ENCODE results near the gene TRIO.

DNA sequence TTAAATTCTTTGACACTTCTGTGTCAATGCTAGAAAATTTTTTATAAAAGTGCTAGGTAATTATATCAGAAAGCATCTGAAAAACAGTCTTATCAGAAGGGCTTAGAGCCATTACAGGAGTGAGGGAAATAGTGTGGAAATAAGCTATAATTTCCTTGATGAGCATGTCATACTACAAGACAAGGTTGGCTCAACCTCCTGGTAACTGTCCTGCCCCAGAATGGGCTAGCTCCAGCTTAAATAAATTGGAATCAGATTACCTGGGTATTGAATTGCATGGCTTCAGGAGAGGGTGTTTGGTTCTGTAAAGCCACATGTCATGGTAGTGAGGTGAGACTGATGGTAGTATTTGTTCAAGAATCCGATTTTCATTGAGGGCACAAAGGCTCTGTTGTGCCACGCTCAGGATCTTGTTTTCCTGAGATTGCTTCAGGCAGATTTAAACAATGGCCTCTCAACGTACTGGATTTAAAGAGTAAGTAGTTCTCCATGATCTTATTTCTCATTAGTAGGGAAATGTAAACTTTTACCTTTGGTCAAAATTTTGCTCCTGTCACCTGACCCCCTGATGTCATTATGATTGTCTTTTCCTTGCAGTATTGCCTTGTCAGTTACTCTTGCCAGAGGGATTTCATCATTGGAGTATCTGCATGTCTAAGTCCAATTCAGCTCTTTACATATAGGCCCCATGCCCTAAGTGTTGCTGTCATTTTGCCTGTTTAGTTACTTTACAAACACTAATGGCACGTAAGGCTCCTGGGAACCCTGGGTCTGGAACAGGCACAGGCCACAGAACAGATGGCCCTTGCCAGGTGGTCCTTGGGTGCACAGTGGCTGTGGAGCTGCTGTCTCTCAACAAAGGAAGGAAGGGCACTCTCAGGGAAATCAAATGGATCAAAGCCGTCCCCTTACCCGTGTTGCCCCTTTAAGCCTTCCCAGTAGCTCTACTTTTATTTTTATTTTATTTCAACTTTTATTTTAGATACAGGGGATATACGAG is 21.3 kb downstream of the TRIO start:
- TF ChIP-seq YY1 (IDR thresholded peaks at IDR 0.05; ENCODE audit: insufficient read depth, insufficient read length) (no peak), SUZ12 (IDR thresholded peaks at IDR 0.05; ENCODE audit: extremely low read depth, insufficient read depth, insufficient read length) (no peak), ZNF274 (IDR thresholded peaks at IDR 0.05; ENCODE audit: low read depth, low read length) (no peak)
